Measurements from ENCODE around the gene GREB1L.

The GREB1L gene

GRCh38 chr18:21383031-21383430 lies 141.0 kb downstream of the GREB1L start:
- DNase-seq = no peak

GRCh38 chr18:21386523-21387240 lies 144.7 kb downstream of the GREB1L start:
- DNase-seq = peak; percentile 2 to 40

GRCh38 chr18:21387886-21388285 lies 145.9 kb downstream of the GREB1L start:
- DNase-seq = no peak

- DNase-seq = no peak
Observed at GRCh38 chr18:21389283-21389682, 147.3 kb downstream of the GREB1L start.

GRCh38 chr18:21389903-21390302 lies 147.9 kb downstream of the GREB1L start:
- DNase-seq = no peak

GRCh38 chr18:21391074-21391673 lies 149.1 kb downstream of the GREB1L start:
- DNase-seq = peak in 1 of 2 experiments; percentile 7

GRCh38 chr18:21393986-21394385 lies 152.0 kb downstream of the GREB1L start:
- DNase-seq = no peak

GRCh38 chr18:21398121-21398520 lies 156.1 kb downstream of the GREB1L start:
- no peak for DNase-seq

- no peak for DNase-seq
Observed at GRCh38 chr18:21402272-21402671, 160.2 kb downstream of the GREB1L start.

GRCh38 chr18:21404426-21404825 lies 162.4 kb downstream of the GREB1L start:
- DNase-seq = no peak

GRCh38 chr18:21406116-21406515 lies 164.1 kb downstream of the GREB1L start:
- no peak for DNase-seq

- DNase-seq = no peak
Observed at GRCh38 chr18:21408681-21409080, 166.6 kb downstream of the GREB1L start.

GRCh38 chr18:21433436-21433835 lies 191.4 kb downstream of the GREB1L start:
- no peak for DNase-seq

GRCh38 chr18:21439431-21439846 lies 197.4 kb downstream of the GREB1L start:
- DNase-seq = no peak

GRCh38 chr18:21441670-21442069 lies 199.6 kb downstream of the GREB1L start:
- no peak for DNase-seq

- DNase-seq = no peak
Observed at GRCh38 chr18:21443776-21444464, 201.9 kb downstream of the GREB1L start.

- peak; percentile 7 to 54 for DNase-seq
Observed at GRCh38 chr18:21444465-21445212, 202.6 kb downstream of the GREB1L start.

- DNase-seq = no peak
Observed at GRCh38 chr18:21448299-21448698, 206.3 kb downstream of the GREB1L start.

- DNase-seq = no peak
Observed at GRCh38 chr18:21449367-21450290, 207.6 kb downstream of the GREB1L start.

GRCh38 chr18:21450503-21450902 lies 208.5 kb downstream of the GREB1L start:
- DNase-seq = no peak

GRCh38 chr18:21450913-21451312 lies 208.9 kb downstream of the GREB1L start:
- no peak for DNase-seq

GRCh38 chr18:21451851-21452250 lies 209.8 kb downstream of the GREB1L start:
- no peak for DNase-seq
